HEK293T (cell line): ENCODE results near the gene RNU1-4.
"Not testable (repeated sequence)": the region's sequence is repeated elsewhere in the genome, so short reads cannot be mapped to it uniquely, and the experiment has no call there.

Source experiments
- ELF4 ChIP-seq: fragments of 450-650 bp; IDR thresholded peaks from 2 replicates; pipeline ENCODE4 v1.6.1; 2017; ENCODE audit warnings: antibody characterized with exemption
- FOXA1 ChIP-seq: fragments of 450-650 bp; IDR thresholded peaks from 2 replicates; pipeline ENCODE4 v1.6.1; 2016; ENCODE audit warnings: mild to moderate bottlenecking
- HDGF ChIP-seq: fragments of 450-650 bp; IDR thresholded peaks from 2 replicates; pipeline ENCODE4 v1.6.1; 2017; ENCODE audit warnings: antibody characterized with exemption, borderline replicate concordance
- LEF1 ChIP-seq: fragments of 450-650 bp; IDR thresholded peaks from 2 replicates; pipeline ENCODE4 v1.6.1; 2017; ENCODE audit warnings: mild to moderate bottlenecking, borderline replicate concordance
- SP1 ChIP-seq: fragments of 450-650 bp; IDR thresholded peaks from 2 replicates; pipeline ENCODE4 v1.6.1; 2017
- SUZ12 ChIP-seq: fragments of 450-650 bp; IDR thresholded peaks from 2 replicates; pipeline ENCODE4 v1.6.1; 2016; ENCODE audit warnings: mild to moderate bottlenecking
- TARDBP ChIP-seq: fragments of 450-650 bp; IDR thresholded peaks from 2 replicates; pipeline ENCODE4 v1.6.1; 2016
- TF ChIP-seq, protein P1 (sequence below): fragments of 450-650 bp; IDR thresholded peaks from 2 replicates; pipeline ENCODE4 v1.6.1; 2016

DNA sequence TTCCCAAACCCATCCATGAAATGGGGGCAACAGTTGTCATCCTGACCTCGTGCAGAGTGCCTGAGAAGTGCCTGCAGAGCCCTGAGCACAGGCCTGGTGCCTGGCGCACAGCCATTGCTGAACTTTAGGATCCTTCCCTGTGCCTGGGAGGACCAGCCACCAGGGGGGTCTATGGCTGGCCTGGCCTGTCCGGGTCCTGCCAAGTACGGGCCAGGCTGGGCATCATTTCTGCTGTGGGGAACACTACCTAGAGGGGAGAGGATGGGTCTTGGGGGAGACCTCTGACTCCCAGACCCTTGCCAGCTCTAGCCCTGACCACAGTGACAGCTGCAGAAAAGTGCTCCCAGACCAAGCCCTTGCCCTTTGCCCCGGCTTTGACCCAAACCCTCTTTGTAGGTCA, 28.2 kb upstream of the RNU1-4 start:
- TF ChIP-seq SUZ12, FOXA1, TARDBP, ELF4, SP1, LEF1, HDGF: not testable (repeated sequence)
- TF ChIP-seq, protein P1, sequence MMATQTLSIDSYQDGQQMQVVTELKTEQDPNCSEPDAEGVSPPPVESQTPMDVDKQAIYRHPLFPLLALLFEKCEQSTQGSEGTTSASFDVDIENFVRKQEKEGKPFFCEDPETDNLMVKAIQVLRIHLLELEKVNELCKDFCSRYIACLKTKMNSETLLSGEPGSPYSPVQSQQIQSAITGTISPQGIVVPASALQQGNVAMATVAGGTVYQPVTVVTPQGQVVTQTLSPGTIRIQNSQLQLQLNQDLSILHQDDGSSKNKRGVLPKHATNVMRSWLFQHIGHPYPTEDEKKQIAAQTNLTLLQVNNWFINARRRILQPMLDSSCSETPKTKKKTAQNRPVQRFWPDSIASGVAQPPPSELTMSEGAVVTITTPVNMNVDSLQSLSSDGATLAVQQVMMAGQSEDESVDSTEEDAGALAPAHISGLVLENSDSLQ, result not testable (repeated sequence)
